AG09319 (cell line): ENCODE data around the gene ATP1B1.
A peak's percentile ranks its signal among the peaks of the same experiment; 100 is the strongest.

ENCODE experiments used
- DNase-seq: peaks from one replicate; pipeline ENCODE4 v3.0.0-alpha.2; 2010; ENCODE audit warnings: low read depth; ENCODE audit errors: extremely low read depth
- TF ChIP-seq, protein P1 (sequence below): IDR thresholded peaks from 2 replicates; pipeline ENCODE4 v1.5.1; 2011; ENCODE audit warnings: low read depth, mild to moderate bottlenecking, inconsistent platforms, low read length, moderate library complexity

Gene ATP1B1

GRCh38 chr1:169106095-169106920 lies at the start of gene ATP1B1:
Gene ATP1B1, plus strand, starts transcription at chr1:169106690. Its CDS starts 140 bp downstream, at chr1:169106830.
- TF ChIP-seq, protein P1, sequence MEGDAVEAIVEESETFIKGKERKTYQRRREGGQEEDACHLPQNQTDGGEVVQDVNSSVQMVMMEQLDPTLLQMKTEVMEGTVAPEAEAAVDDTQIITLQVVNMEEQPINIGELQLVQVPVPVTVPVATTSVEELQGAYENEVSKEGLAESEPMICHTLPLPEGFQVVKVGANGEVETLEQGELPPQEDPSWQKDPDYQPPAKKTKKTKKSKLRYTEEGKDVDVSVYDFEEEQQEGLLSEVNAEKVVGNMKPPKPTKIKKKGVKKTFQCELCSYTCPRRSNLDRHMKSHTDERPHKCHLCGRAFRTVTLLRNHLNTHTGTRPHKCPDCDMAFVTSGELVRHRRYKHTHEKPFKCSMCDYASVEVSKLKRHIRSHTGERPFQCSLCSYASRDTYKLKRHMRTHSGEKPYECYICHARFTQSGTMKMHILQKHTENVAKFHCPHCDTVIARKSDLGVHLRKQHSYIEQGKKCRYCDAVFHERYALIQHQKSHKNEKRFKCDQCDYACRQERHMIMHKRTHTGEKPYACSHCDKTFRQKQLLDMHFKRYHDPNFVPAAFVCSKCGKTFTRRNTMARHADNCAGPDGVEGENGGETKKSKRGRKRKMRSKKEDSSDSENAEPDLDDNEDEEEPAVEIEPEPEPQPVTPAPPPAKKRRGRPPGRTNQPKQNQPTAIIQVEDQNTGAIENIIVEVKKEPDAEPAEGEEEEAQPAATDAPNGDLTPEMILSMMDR, result peak; percentile 13

DNA sequence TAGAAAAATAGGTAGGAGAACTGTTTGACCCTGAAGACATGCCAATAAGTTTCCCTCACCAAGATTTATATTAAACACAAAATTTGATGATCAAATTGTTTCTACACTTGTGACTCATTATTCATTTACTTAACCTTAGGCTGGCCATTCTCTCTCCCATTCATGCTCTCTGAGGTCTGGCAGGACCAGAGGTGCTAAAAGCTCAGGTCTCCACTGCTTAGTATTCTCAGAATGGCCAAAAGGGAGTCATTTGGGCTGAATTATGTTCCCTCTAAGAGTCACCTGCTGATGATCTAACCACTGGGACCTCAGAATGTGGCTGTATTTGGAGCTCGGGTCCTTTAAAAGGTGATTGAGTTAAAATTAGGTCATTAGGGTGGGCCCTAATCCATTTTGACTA lies 47.1 kb upstream of the ATP1B1 start:
- TF ChIP-seq, protein P1, result no peak
- no peak for DNase-seq

More at GRCh38 chr1:169106095-169106920, at the start of gene ATP1B1:
- DNase-seq, result peak; percentile 34

- no peak for DNase-seq
Measured at GRCh38 chr1:169060043-169060722, 46.3 kb upstream of the ATP1B1 start.

GRCh38 chr1:169060919-169061639 lies 45.4 kb upstream of the ATP1B1 start:
- no peak for DNase-seq
- TF ChIP-seq, protein P1, result no peak

More at GRCh38 chr1:169060043-169060722, 46.3 kb upstream of the ATP1B1 start:
- TF ChIP-seq, protein P1, result no peak

GRCh38 chr1:169062152-169062551 lies 44.3 kb upstream of the ATP1B1 start:
- DNase-seq, result no peak
- TF ChIP-seq, protein P1, result no peak

DNA sequence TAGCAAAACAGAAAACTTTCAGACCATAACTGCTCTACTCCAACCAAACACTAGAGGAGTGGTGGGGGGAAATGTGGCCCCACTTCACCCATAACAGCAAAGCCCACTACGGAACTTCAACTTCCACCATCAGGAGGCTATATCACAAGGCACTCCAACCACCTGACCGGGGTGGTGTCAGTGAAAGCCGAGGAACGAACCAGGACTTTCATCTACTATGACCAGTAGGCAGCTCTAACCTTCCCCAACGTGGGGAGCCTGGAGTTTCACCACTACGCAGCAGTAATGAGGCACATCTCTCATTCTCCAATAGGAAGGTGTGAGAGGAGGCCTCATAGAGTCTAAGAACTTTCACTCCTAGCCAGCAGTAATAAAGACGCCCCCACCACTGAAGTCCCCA lies 42.4 kb upstream of the ATP1B1 start:
- no peak for DNase-seq
- TF ChIP-seq, protein P1, result no peak
